ENCODE measurements around the gene PANK2. TPM values are rescaled to one million over a fixed set of nuclear protein-coding genes. Genes with fewer than 3 reads are reported as not detected.

Gene PANK2
- polyA plus RNA-seq, 1 donor (not counting 4 experiments of a cell fraction or from before 2014, with no cell fraction given), result 23.6 TPM

GRCh38 chr20:3908667-3909066, 19.5 kb downstream of the PANK2 start:
- Histone ChIP-seq H3K36me3 (ENCODE audit: control insufficient read depth in 2 of 2, extremely low read depth in 1 of 2, insufficient read depth in 2 of 2, low read length in 2 of 2) (peaks cover 8 to 27% of the 10 kb centered on the region in 2 experiments), H3K4me1 (ENCODE audit: control insufficient read depth, extremely low read depth, insufficient read depth, low read length) (peaks cover 2% of the 10 kb centered on the region), H3K79me2 (ENCODE audit: control insufficient read depth, insufficient read depth, low read length) (peaks cover 90% of the 10 kb centered on the region), H4K20me1 (ENCODE audit: control insufficient read depth, extremely low read depth, insufficient read depth, low read length) (peaks cover 24% of the 10 kb centered on the region), H3K9me3 (ENCODE audit: control insufficient read depth, low read depth, low read length) (no peaks in the 10 kb centered on the region), H3K27ac (ENCODE audit: control insufficient read depth, insufficient read depth, low read length) (no peak overlapping the region), H3K27me3 (ENCODE audit: control insufficient read depth, extremely low read depth, insufficient read depth, low read length) (no peaks in the 10 kb centered on the region), H2AFZ (ENCODE audit: control insufficient read depth, low read length) (no peak overlapping the region), H3K9ac (ENCODE audit: control insufficient read depth, extremely low read depth, insufficient read depth, low read length) (no peak overlapping the region), H3K4me3 (ENCODE audit: control insufficient read depth in 2 of 3, extremely low read depth in 1 of 3, insufficient read depth in 2 of 3, low read depth in 1 of 3, low read length in 3 of 3) (no peak overlapping the region), H3K4me2 (ENCODE audit: control insufficient read depth, extremely low read depth, insufficient read depth, low read depth, low read length) (no peak overlapping the region), H3K9me1 (ENCODE audit: control insufficient read depth, extremely low read depth, insufficient read depth, low read length) (no peaks in the 10 kb centered on the region)
- TF ChIP-seq EZH2 (IDR thresholded peaks at IDR 0.05; ENCODE audit: low read length) (no peak), CTCF (optimal IDR thresholded peaks at IDR 0.05 in 1 of 3, IDR thresholded peaks at IDR 0.05 in 1 of 3, conservative IDR thresholded peaks at IDR 0.05 in 1 of 3; ENCODE audit: extremely low read depth in 1 of 3, insufficient read depth in 2 of 3, low read length in 3 of 3) (no peak)
- FAIRE-seq (no peak), DNase-seq (ENCODE audit: low read depth, low spot score) (no peak)
- dilution Hi-C loops (cut with MboI; ENCODE audit: extremely low pct_ligation_motif_present, low sequenced_read_pairs), result no loop called here

GRCh38 chr20:3909952-3910366, 20.8 kb downstream of the PANK2 start:
- H3K4me3 ChIP-seq (ENCODE audit: control insufficient read depth in 2 of 3, extremely low read depth in 1 of 3, insufficient read depth in 2 of 3, low read depth in 1 of 3, low read length in 3 of 3), result no peak overlapping the region
- H3K79me2 ChIP-seq (ENCODE audit: control insufficient read depth, insufficient read depth, low read length), result peaks cover 88% of the 10 kb centered on the region
- no peaks in the 10 kb centered on the region for H3K27me3 ChIP-seq (ENCODE audit: control insufficient read depth, extremely low read depth, insufficient read depth, low read length)
- H3K9me3 ChIP-seq (ENCODE audit: control insufficient read depth, low read depth, low read length), result no peaks in the 10 kb centered on the region
- no peaks in the 10 kb centered on the region for H3K9me1 ChIP-seq (ENCODE audit: control insufficient read depth, extremely low read depth, insufficient read depth, low read length)
- FAIRE-seq (no peak), DNase-seq (ENCODE audit: low read depth, low spot score) (no peak)
- H2AFZ ChIP-seq (ENCODE audit: control insufficient read depth, low read length), result no peak overlapping the region
- TF ChIP-seq CTCF (optimal IDR thresholded peaks at IDR 0.05 in 1 of 3, IDR thresholded peaks at IDR 0.05 in 1 of 3, conservative IDR thresholded peaks at IDR 0.05 in 1 of 3; ENCODE audit: extremely low read depth in 1 of 3, insufficient read depth in 2 of 3, low read length in 3 of 3) (no peak), EZH2 (IDR thresholded peaks at IDR 0.05; ENCODE audit: low read length) (no peak)
- dilution Hi-C loops (cut with MboI; ENCODE audit: extremely low pct_ligation_motif_present, low sequenced_read_pairs), result no loop called here
- peaks cover 26% of the 10 kb centered on the region for H4K20me1 ChIP-seq (ENCODE audit: control insufficient read depth, extremely low read depth, insufficient read depth, low read length)
- no peak overlapping the region for H3K4me2 ChIP-seq (ENCODE audit: control insufficient read depth, extremely low read depth, insufficient read depth, low read depth, low read length)
- H3K9ac ChIP-seq (ENCODE audit: control insufficient read depth, extremely low read depth, insufficient read depth, low read length), result no peak overlapping the region
- H3K36me3 ChIP-seq (ENCODE audit: control insufficient read depth in 2 of 2, extremely low read depth in 1 of 2, insufficient read depth in 2 of 2, low read length in 2 of 2), result peaks cover 11 to 34% of the 10 kb centered on the region in 2 experiments
- H3K4me1 ChIP-seq (ENCODE audit: control insufficient read depth, extremely low read depth, insufficient read depth, low read length), result no peaks in the 10 kb centered on the region
- H3K27ac ChIP-seq (ENCODE audit: control insufficient read depth, insufficient read depth, low read length), result no peak overlapping the region

All from keratinocyte (primary cell).